Suprapubic skin (tissue), 4 donors: ENCODE results near the gene DNAJC6.

ENCODE experiments used
- CTCF ChIP-seq, 2 donors: fragments of 200-600 bp in 1 of 2; fragments of 450-650 bp in 1 of 2; sonication (generic) in 1 of 2; IDR thresholded peaks; one replicate each; pipeline ENCODE4 v1.5.1; 2016 to 2019; ENCODE audit warnings: antibody characterized with exemption in 2 of 2, mild to moderate bottlenecking in 1 of 2, moderate library complexity in 1 of 2
- EP300 ChIP-seq: sonication (generic); formaldehyde crosslinking; IDR thresholded peaks from one replicate; pipeline ENCODE4 v1.6.1; 2017; ENCODE audit warnings: antibody characterized with exemption
- POLR2A ChIP-seq, 2 donors: fragments of 450-650 bp; IDR thresholded peaks; one replicate each; pipeline ENCODE4 v1.6.1; 2017; ENCODE audit warnings: antibody characterized with exemption in 2 of 2, mild to moderate bottlenecking in 2 of 2, moderate library complexity in 2 of 2
- POLR2AphosphoS5 ChIP-seq, 3 donors: sonication (generic); formaldehyde crosslinking; IDR thresholded peaks; one replicate each; pipeline ENCODE4 v1.6.1; 2017; ENCODE audit warnings: antibody characterized with exemption in 3 of 3

GRCh38 chr1:65259816-65260215, 49.5 kb upstream of the DNAJC6 start:
- no peak for TF ChIP-seq POLR2A (IDR thresholded peaks at IDR 0.05)
- TF ChIP-seq CTCF (IDR thresholded peaks at IDR 0.05), result no peak
- TF ChIP-seq POLR2AphosphoS5 (IDR thresholded peaks at IDR 0.05), result no peak
- TF ChIP-seq EP300, result no peak
